ENCODE data around the gene AMFR. TPM values are rescaled to one million over a fixed set of nuclear protein-coding genes. Genes with fewer than 3 reads are reported as not detected.

Gene AMFR
- total RNA-seq, 1 experiment from 2014 or later, result 31.7 TPM

DNA sequence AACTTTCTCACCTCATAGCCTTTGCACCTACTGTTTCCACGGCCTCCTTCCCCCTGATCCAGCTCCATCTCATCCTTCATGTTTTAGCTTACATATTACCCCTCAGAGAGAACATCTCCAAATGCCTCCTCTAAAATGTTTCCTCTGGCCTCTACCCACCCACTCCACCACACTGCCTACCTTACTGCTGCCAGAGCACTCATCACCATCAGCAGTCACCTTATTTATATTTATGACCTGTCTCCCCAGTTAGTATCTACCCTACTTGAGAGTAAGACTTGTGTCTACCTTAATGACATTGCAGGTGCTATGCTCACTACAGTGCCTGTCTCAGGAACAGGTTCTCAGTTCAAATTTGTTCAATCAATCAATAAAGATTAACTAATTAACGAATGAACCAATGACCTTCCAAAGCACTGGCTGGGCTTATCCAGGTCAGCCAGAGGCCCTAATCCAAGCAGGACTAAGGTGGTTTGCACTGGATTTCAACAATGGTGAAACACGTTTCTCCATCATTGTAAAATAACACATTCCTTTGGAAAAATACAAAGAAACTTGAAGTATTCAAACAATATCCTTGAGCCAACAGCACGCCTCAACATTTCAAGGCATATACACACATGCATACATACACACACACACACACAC, 41.1 kb downstream of the AMFR start:
- TF ChIP-seq FOXP1 (CRISPR knock-in tag; IDR thresholded peaks at IDR 0.05; ENCODE audit: borderline replicate concordance), result no peak
- TF ChIP-seq GTF2I (CRISPR knock-in tag; conservative IDR thresholded peaks at IDR 0.05), result no peak
- TF ChIP-seq, protein P1, sequence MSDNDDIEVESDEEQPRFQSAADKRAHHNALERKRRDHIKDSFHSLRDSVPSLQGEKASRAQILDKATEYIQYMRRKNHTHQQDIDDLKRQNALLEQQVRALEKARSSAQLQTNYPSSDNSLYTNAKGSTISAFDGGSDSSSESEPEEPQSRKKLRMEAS (CRISPR knock-in tag; IDR thresholded peaks at IDR 0.05), result no peak
- TF ChIP-seq ZNF138 (CRISPR knock-in tag; conservative IDR thresholded peaks at IDR 0.05), result no peak
- TF ChIP-seq EMX1 (CRISPR knock-in tag; IDR thresholded peaks at IDR 0.05), result no peak
- TF ChIP-seq, protein P2, sequence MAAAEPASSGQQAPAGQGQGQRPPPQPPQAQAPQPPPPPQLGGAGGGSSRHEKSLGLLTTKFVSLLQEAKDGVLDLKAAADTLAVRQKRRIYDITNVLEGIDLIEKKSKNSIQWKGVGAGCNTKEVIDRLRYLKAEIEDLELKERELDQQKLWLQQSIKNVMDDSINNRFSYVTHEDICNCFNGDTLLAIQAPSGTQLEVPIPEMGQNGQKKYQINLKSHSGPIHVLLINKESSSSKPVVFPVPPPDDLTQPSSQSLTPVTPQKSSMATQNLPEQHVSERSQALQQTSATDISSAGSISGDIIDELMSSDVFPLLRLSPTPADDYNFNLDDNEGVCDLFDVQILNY (CRISPR knock-in tag; IDR thresholded peaks at IDR 0.05), result no peak
- no peak for TF ChIP-seq SMAD3 (CRISPR knock-in tag; IDR thresholded peaks at IDR 0.05; ENCODE audit: borderline replicate concordance)
- no peak for TF ChIP-seq ELF4 (CRISPR knock-in tag; IDR thresholded peaks at IDR 0.05; ENCODE audit: low read depth)
- TF ChIP-seq, protein P3, sequence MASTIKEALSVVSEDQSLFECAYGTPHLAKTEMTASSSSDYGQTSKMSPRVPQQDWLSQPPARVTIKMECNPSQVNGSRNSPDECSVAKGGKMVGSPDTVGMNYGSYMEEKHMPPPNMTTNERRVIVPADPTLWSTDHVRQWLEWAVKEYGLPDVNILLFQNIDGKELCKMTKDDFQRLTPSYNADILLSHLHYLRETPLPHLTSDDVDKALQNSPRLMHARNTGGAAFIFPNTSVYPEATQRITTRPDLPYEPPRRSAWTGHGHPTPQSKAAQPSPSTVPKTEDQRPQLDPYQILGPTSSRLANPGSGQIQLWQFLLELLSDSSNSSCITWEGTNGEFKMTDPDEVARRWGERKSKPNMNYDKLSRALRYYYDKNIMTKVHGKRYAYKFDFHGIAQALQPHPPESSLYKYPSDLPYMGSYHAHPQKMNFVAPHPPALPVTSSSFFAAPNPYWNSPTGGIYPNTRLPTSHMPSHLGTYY (CRISPR knock-in tag; IDR thresholded peaks at IDR 0.05), result no peak
- TF ChIP-seq ZBTB21 (CRISPR knock-in tag; IDR thresholded peaks at IDR 0.05; ENCODE audit: borderline replicate concordance), result no peak
- TF ChIP-seq, protein P4, sequence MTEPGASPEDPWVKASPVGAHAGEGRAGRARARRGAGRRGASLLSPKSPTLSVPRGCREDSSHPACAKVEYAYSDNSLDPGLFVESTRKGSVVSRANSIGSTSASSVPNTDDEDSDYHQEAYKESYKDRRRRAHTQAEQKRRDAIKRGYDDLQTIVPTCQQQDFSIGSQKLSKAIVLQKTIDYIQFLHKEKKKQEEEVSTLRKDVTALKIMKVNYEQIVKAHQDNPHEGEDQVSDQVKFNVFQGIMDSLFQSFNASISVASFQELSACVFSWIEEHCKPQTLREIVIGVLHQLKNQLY (CRISPR knock-in tag; IDR thresholded peaks at IDR 0.05), result no peak
- H3K27me3 Mint-ChIP-seq (ENCODE audit: low read depth), result no peaks in the 10 kb centered on the region; the same call in 1 of the 2 replicates
- no peak for DNase-seq (ENCODE audit: low spot score)
- H3K27ac Mint-ChIP-seq, result no peak overlapping the region
- no peaks in the 10 kb centered on the region for H3K4me1 Mint-ChIP-seq
- H3K36me3 Mint-ChIP-seq, result peaks cover 68% of the 10 kb centered on the region
- no peak overlapping the region for H3K4me3 Mint-ChIP-seq
- POLR2A ChIA-PET, result interaction anchor here (0.7 kb wide), 1 partner anchor 40 kb away, joined by 5 read pairs; no protein-coding TSS in a partner anchor
- H3K9me3 Mint-ChIP-seq, result peaks cover 40% of the 10 kb centered on the region
- CTCF ChIA-PET, result interaction anchor here (1.2 kb wide), 1 partner anchor 17 kb away, joined by 5 read pairs; no protein-coding TSS in a partner anchor
- no peak for ATAC-seq

DNA sequence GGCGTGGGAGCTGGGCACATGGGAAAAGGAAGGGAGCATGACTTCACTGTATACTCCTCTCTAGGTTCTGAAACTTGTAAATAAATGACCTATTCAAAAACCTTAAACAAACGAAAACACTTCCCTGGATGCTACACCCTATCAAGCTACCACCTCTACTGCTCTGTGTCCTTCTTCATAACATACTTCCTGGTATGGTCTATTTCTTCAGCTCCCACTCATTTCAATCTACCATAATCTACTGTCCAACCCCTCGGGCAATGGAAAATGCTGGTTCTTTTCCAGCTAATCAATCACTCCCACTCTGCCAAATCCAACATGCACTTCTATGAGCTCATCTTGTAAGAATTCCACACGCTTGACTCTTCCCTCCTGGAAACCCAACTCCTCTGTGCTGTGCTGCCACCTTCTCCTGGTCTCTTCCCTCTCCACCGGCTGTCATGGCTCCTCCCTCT, 42.4 kb downstream of the AMFR start:
- DNase-seq (ENCODE audit: low spot score) (no peak), ATAC-seq (no peak)
- H3K4me3 Mint-ChIP-seq, result no peak overlapping the region
- H3K27me3 Mint-ChIP-seq (ENCODE audit: low read depth), result no peaks in the 10 kb centered on the region; the same call in 1 of the 2 replicates
- ChIA-PET CTCF (interaction anchor here (1.2 to 1.4 kb wide), 2 partner anchors 18 to 26 kb away, joined by 5 read pairs; no protein-coding TSS in a partner anchor), POLR2A (no interaction called here)
- no peaks in the 10 kb centered on the region for H3K4me1 Mint-ChIP-seq
- peaks cover 75% of the 10 kb centered on the region for H3K36me3 Mint-ChIP-seq
- H3K9me3 Mint-ChIP-seq, result peaks cover 50% of the 10 kb centered on the region
- no peak overlapping the region for H3K27ac Mint-ChIP-seq
- TF ChIP-seq ZNF317 (CRISPR knock-in tag; IDR thresholded peaks at IDR 0.05; ENCODE audit: borderline replicate concordance, low read depth), result no peak
- TF ChIP-seq, protein P5, sequence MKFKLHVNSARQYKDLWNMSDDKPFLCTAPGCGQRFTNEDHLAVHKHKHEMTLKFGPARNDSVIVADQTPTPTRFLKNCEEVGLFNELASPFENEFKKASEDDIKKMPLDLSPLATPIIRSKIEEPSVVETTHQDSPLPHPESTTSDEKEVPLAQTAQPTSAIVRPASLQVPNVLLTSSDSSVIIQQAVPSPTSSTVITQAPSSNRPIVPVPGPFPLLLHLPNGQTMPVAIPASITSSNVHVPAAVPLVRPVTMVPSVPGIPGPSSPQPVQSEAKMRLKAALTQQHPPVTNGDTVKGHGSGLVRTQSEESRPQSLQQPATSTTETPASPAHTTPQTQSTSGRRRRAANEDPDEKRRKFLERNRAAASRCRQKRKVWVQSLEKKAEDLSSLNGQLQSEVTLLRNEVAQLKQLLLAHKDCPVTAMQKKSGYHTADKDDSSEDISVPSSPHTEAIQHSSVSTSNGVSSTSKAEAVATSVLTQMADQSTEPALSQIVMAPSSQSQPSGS (CRISPR knock-in tag; IDR thresholded peaks at IDR 0.05; ENCODE audit: borderline replicate concordance, low read depth), result no peak
- TF ChIP-seq, protein P6, sequence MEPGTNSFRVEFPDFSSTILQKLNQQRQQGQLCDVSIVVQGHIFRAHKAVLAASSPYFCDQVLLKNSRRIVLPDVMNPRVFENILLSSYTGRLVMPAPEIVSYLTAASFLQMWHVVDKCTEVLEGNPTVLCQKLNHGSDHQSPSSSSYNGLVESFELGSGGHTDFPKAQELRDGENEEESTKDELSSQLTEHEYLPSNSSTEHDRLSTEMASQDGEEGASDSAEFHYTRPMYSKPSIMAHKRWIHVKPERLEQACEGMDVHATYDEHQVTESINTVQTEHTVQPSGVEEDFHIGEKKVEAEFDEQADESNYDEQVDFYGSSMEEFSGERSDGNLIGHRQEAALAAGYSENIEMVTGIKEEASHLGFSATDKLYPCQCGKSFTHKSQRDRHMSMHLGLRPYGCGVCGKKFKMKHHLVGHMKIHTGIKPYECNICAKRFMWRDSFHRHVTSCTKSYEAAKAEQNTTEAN (CRISPR knock-in tag; IDR thresholded peaks at IDR 0.05), result no peak
- TF ChIP-seq, protein P7, sequence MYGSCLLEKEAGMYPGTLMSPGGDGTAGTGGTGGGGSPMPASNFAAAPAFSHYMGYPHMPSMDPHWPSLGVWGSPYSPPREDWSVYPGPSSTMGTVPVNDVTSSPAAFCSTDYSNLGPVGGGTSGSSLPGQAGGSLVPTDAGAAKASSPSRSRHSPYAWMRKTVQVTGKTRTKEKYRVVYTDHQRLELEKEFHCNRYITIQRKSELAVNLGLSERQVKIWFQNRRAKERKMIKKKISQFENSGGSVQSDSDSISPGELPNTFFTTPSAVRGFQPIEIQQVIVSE (CRISPR knock-in tag; IDR thresholded peaks at IDR 0.05; ENCODE audit: borderline replicate concordance), result no peak
- no peak for TF ChIP-seq MYBL2 (CRISPR knock-in tag; IDR thresholded peaks at IDR 0.05)
- TF ChIP-seq, protein P8, sequence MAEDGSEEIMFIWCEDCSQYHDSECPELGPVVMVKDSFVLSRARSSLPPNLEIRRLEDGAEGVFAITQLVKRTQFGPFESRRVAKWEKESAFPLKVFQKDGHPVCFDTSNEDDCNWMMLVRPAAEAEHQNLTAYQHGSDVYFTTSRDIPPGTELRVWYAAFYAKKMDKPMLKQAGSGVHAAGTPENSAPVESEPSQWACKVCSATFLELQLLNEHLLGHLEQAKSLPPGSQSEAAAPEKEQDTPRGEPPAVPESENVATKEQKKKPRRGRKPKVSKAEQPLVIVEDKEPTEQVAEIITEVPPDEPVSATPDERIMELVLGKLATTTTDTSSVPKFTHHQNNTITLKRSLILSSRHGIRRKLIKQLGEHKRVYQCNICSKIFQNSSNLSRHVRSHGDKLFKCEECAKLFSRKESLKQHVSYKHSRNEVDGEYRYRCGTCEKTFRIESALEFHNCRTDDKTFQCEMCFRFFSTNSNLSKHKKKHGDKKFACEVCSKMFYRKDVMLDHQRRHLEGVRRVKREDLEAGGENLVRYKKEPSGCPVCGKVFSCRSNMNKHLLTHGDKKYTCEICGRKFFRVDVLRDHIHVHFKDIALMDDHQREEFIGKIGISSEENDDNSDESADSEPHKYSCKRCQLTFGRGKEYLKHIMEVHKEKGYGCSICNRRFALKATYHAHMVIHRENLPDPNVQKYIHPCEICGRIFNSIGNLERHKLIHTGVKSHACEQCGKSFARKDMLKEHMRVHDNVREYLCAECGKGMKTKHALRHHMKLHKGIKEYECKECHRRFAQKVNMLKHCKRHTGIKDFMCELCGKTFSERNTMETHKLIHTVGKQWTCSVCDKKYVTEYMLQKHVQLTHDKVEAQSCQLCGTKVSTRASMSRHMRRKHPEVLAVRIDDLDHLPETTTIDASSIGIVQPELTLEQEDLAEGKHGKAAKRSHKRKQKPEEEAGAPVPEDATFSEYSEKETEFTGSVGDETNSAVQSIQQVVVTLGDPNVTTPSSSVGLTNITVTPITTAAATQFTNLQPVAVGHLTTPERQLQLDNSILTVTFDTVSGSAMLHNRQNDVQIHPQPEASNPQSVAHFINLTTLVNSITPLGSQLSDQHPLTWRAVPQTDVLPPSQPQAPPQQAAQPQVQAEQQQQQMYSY (CRISPR knock-in tag; IDR thresholded peaks at IDR 0.05), result no peak
- TF ChIP-seq CREB1 (CRISPR knock-in tag; IDR thresholded peaks at IDR 0.05), result no peak
- no peak for TF ChIP-seq JAZF1 (CRISPR knock-in tag; IDR thresholded peaks at IDR 0.05)
- TF ChIP-seq, protein P9, sequence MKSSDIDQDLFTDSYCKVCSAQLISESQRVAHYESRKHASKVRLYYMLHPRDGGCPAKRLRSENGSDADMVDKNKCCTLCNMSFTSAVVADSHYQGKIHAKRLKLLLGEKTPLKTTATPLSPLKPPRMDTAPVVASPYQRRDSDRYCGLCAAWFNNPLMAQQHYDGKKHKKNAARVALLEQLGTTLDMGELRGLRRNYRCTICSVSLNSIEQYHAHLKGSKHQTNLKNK (CRISPR knock-in tag; IDR thresholded peaks at IDR 0.05), result no peak

All from WTC11 (cell line).